ENCODE measurements around the gene PLIN4. TPM values are rescaled to one million over a fixed set of nuclear protein-coding genes. Genes with fewer than 3 reads are reported as not detected.
A peak's percentile ranks its signal among the peaks of the same experiment; 100 is the strongest.

Gene PLIN4
- total and polyA plus RNA-seq, 8 donors = 2.2 to 138 (median 12.3) TPM

DNA sequence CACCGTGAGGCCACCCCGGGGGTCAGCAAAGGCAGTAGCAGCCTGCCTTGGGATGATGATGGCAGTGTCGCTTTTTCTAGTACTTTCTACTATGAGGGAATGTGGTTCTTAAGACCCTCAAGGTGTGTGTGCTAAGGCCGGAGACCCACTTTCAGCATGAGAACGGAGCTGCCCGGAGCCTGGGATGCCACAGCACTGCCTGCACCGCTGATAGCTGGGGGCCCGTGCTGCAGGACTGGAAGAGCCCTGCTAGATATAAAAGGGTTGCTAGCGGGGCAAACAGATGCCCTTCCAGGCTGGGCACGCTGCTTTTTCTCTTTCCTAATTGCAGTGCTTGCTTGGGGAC is 14.5 kb downstream of the PLIN4 start:
- ATAC-seq (no peak), DNase-seq (no peak), FAIRE-seq (no peak)
- peaks cover 0 to 4% (median 0%) of the 10 kb centered on the region in 3 donors for H3K36me3 ChIP-seq
- intact Hi-C loops (cut with DNase I) = no loop called here
- H3K27me3 ChIP-seq = no peaks in the 10 kb centered on the region
- 93% methylated on average over 10 of the region's 10 CpGs for WGBS, 2 donors
- H3K9me3 ChIP-seq = no peaks in the 10 kb centered on the region
- no peak overlapping the region for H3K27ac ChIP-seq
- no peak overlapping the region for H3K4me3 ChIP-seq
- TF ChIP-seq, protein P1, sequence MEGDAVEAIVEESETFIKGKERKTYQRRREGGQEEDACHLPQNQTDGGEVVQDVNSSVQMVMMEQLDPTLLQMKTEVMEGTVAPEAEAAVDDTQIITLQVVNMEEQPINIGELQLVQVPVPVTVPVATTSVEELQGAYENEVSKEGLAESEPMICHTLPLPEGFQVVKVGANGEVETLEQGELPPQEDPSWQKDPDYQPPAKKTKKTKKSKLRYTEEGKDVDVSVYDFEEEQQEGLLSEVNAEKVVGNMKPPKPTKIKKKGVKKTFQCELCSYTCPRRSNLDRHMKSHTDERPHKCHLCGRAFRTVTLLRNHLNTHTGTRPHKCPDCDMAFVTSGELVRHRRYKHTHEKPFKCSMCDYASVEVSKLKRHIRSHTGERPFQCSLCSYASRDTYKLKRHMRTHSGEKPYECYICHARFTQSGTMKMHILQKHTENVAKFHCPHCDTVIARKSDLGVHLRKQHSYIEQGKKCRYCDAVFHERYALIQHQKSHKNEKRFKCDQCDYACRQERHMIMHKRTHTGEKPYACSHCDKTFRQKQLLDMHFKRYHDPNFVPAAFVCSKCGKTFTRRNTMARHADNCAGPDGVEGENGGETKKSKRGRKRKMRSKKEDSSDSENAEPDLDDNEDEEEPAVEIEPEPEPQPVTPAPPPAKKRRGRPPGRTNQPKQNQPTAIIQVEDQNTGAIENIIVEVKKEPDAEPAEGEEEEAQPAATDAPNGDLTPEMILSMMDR (IDR thresholded peaks at IDR 0.05) = no peak
- no peaks in the 10 kb centered on the region for H3K4me1 ChIP-seq

DNA sequence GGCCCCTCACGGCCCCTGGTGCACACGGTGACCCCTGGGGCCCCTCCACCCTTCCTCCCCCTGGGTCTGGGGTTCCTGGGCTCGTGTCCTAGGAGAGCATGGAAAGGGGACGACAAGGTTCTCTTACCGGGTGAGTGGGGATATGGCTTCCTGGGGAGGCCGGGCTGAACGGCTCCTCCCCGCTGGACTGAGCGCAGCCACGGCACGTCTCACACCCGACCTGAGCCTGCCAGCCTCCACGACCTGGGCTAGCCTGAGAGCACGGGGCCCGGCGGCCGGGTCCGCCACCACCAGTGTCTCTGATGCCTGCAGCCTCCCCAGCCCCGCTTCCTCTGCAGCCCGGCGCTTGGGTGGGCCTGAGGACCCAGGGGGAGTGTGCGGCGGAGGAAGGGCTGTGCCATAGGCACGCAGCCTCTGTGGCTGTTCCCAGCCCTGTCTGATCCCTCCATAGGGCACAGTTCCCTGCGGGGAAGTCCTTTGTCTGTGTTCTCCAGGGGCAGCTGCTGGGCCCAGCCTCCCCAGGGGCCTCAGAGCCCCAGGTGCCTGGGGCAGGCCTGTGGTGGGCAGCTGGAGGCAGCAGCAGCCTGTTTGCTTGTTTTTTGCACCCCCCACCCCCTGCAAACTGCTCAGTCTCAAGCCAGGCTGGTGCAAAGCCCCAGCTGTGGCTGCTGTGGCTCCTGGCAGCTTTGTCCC is 15.0 kb downstream of the PLIN4 start:
- no peak for DNase-seq
- no peak for ATAC-seq
- 91 to 94% methylated on average over 24 to 25 of the region's 25 CpGs for WGBS, 2 donors
- H3K27me3 ChIP-seq = no peaks in the 10 kb centered on the region
- peaks cover 0 to 4% (median under 1%) of the 10 kb centered on the region in 3 donors for H3K36me3 ChIP-seq
- no peak overlapping the region for H3K4me3 ChIP-seq
- intact Hi-C loops (cut with DNase I) = no loop called here
- H3K27ac ChIP-seq = no peak overlapping the region
- no peaks in the 10 kb centered on the region for H3K4me1 ChIP-seq
- no peaks in the 10 kb centered on the region for H3K9me3 ChIP-seq
- no peak for FAIRE-seq
- TF ChIP-seq, protein P1 (IDR thresholded peaks at IDR 0.05) = no peak

GRCh38 chr19:4502282-4503131 is 15.8 kb downstream of the PLIN4 start:
- Histone ChIP-seq H3K4me1 (no peaks in the 10 kb centered on the region), H3K4me3 (no peak overlapping the region), H3K36me3 (peaks cover 0 to 6% (median 4%) of the 10 kb centered on the region in 3 donors), H3K9me3 (no peaks in the 10 kb centered on the region), H3K27ac (no peak overlapping the region), H3K27me3 (no peaks in the 10 kb centered on the region)
- intact Hi-C loops (cut with DNase I) = no loop called here
- ATAC-seq (no peak), DNase-seq (peak in 1 of 6 donors; percentile 17), FAIRE-seq (no peak)
- TF ChIP-seq, protein P1 (IDR thresholded peaks at IDR 0.05) = no peak
- WGBS, 2 donors = 89 to 90% methylated on average over 37 of the region's 37 CpGs

DNA sequence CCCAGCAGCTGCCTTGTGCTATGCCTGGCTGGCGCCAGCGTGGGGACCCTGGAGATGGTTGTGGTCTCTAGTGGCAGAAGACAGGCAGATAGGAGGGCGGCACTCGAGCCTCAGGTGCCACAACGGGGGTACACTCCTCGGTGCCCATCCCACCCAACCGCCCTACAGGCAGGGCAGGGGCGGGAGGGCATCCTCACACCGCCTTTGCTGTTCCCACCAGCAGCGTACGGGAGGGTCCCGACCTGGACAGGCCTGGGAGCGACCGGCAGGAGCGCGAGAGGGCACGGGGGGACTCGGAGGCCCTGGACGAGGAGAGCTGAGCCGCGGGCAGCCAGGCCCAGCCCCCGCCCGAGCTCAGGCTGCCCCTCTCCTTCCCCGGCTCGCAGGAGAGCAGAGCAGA is 16.6 kb downstream of the PLIN4 start:
- DNase-seq (no peak), FAIRE-seq (no peak), ATAC-seq (peak in 1 of 4 donors; percentile 4)
- 91% methylated on average over 22 to 25 of the region's 25 CpGs for WGBS, 2 donors
- H3K4me3 ChIP-seq = no peak overlapping the region
- no peaks in the 10 kb centered on the region for H3K9me3 ChIP-seq
- H3K4me1 ChIP-seq = no peaks in the 10 kb centered on the region
- intact Hi-C loops (cut with DNase I) = no loop called here
- no peaks in the 10 kb centered on the region for H3K27me3 ChIP-seq
- TF ChIP-seq, protein P1 (IDR thresholded peaks at IDR 0.05) = no peak
- H3K27ac ChIP-seq = no peak overlapping the region
- peaks cover 0 to 6% (median 4%) of the 10 kb centered on the region in 3 donors for H3K36me3 ChIP-seq
